Measurements from ENCODE around the gene TMEM63B.
A peak's percentile ranks its signal among the peaks of the same experiment; 100 is the strongest.
"Not testable (repeated sequence)": the region's sequence is repeated elsewhere in the genome, so short reads cannot be mapped to it uniquely, and the experiment has no call there.

The TMEM63B gene

GRCh38 chr6:44127186-44128019 lies at the start of gene TMEM63B, which contains the start of gene MRPL14:
TMEM63B (plus strand) TSS chr6:44127554; CDS start chr6:44134585, 7,031 bp downstream.
MRPL14 (minus strand) TSS chr6:44127452; CDS start chr6:44116611, 10,841 bp downstream.
- DNase-seq (ENCODE audit: low read depth in 2 of 2), result peak; percentile 81 to 82

- DNase-seq (ENCODE audit: low read depth in 2 of 2), result no peak
These were observed 49.0 kb upstream of the TMEM63B start for GRCh38 chr6:44078219-44078826.

- DNase-seq (ENCODE audit: low read depth in 2 of 2), result peak; percentile 56 to 59
These were observed 48.3 kb upstream of the TMEM63B start for GRCh38 chr6:44078827-44079671.

GRCh38 chr6:44079672-44080071 lies 47.7 kb upstream of the TMEM63B start:
- no peak for DNase-seq (ENCODE audit: low read depth in 2 of 2)

- DNase-seq (ENCODE audit: low read depth in 2 of 2), result no peak
These were observed 46.5 kb upstream of the TMEM63B start for GRCh38 chr6:44080561-44081521.

GRCh38 chr6:44081753-44082152 lies 45.6 kb upstream of the TMEM63B start:
- DNase-seq (ENCODE audit: low read depth in 2 of 2), result no peak

GRCh38 chr6:44082872-44083321 lies 44.5 kb upstream of the TMEM63B start:
- no peak for DNase-seq (ENCODE audit: low read depth in 2 of 2)

GRCh38 chr6:44084231-44085014 lies 42.9 kb upstream of the TMEM63B start:
- no peak for DNase-seq (ENCODE audit: low read depth in 2 of 2)

- no peak for DNase-seq (ENCODE audit: low read depth in 2 of 2)
These were observed 42.1 kb upstream of the TMEM63B start for GRCh38 chr6:44085219-44085618.

- no peak for DNase-seq (ENCODE audit: low read depth in 2 of 2)
These were observed 40.3 kb upstream of the TMEM63B start for GRCh38 chr6:44086931-44087574.

- no peak for DNase-seq (ENCODE audit: low read depth in 2 of 2)
These were observed 39.7 kb upstream of the TMEM63B start for GRCh38 chr6:44087623-44088022.

- DNase-seq (ENCODE audit: low read depth in 2 of 2), result no peak
These were observed 38.3 kb upstream of the TMEM63B start for GRCh38 chr6:44088827-44089590.

- DNase-seq (ENCODE audit: low read depth in 2 of 2), result no peak
These were observed 36.9 kb upstream of the TMEM63B start for GRCh38 chr6:44090465-44090864.

GRCh38 chr6:44091356-44091755 lies 36.0 kb upstream of the TMEM63B start:
- not testable (repeated sequence) for DNase-seq (ENCODE audit: low read depth in 2 of 2)

- no peak for DNase-seq (ENCODE audit: low read depth in 2 of 2)
These were observed 35.1 kb upstream of the TMEM63B start for GRCh38 chr6:44091981-44092884.

GRCh38 chr6:44093066-44093465 lies 34.3 kb upstream of the TMEM63B start:
- DNase-seq (ENCODE audit: low read depth in 2 of 2), result no peak

GRCh38 chr6:44093750-44094402 lies 33.5 kb upstream of the TMEM63B start:
- DNase-seq (ENCODE audit: low read depth in 2 of 2), result no peak

Measured in stimulated activated CD4-positive, alpha-beta T cell treated with anti-CD3 and anti-CD28 coated beads, Interleukin-12 subunit alpha, Interleukin-12 subunit beta, amount 100 ng/mL, for 24 hours (primary cell).